ENCODE data around the gene HS3ST5. TPM values are rescaled to one million over a fixed set of nuclear protein-coding genes. Genes with fewer than 3 reads are reported as not detected.
A peak's percentile ranks its signal among the peaks of the same experiment; 100 is the strongest.

HS3ST5 gene
- total RNA-seq, 1 experiment from 2014 or later = 14.4 TPM

- H3K9me3 Mint-ChIP-seq = no peaks in the 10 kb centered on the region; a peak in 1 of 5 replicates
- H2BK120ac ChIP-seq (ENCODE audit: low read depth, low read length, poor library complexity, severe bottlenecking) = no peak overlapping the region
- H3K27ac Mint-ChIP-seq = peak overlapping the region; percentile 66 to 98 (median 76)
- DNase-seq = no peak
- H3K27me3 Mint-ChIP-seq (ENCODE audit: low read depth) = no peaks in the 10 kb centered on the region; the same call in 1 of the 2 replicates
- peak overlapping the region; percentile 96 to 100 for H3K4me3 Mint-ChIP-seq
- H3K36me3 Mint-ChIP-seq (ENCODE audit: insufficient read depth in 1 of 3, low read depth in 3 of 3) = peaks cover 0 to 23% (median 2%) of the 10 kb centered on the region in 3 experiments; a peak in 3 of 7 replicates
- H3K4me2 ChIP-seq (ENCODE audit: insufficient read depth, insufficient read length, low read length) = peak overlapping the region; percentile 88
- no peak overlapping the region for H2AK5ac ChIP-seq (ENCODE audit: insufficient read length, low read length)
- TF ChIP-seq CTCF (conservative IDR thresholded peaks at IDR 0.05) = no peak
- no peak overlapping the region for H3K9ac ChIP-seq (ENCODE audit: extremely low read depth, insufficient read length, low read length)
- no peak overlapping the region for H2BK15ac ChIP-seq (ENCODE audit: low read depth, low read length)
- H3K18ac ChIP-seq (ENCODE audit: insufficient read length, low read depth, low read length) = no peak overlapping the region
- no peaks in the 10 kb centered on the region for H3K27me3 ChIP-seq (ENCODE audit: insufficient read depth, low read length)
- no peaks in the 10 kb centered on the region for H4K20me1 ChIP-seq (ENCODE audit: control insufficient read depth, insufficient read depth, insufficient read length)
- no peak overlapping the region for H3K14ac ChIP-seq (ENCODE audit: insufficient read depth, low read length)
- no peaks in the 10 kb centered on the region for H3K9me3 ChIP-seq (ENCODE audit: control insufficient read depth, low read depth, low read length)
- WGBS (ENCODE audit: extremely low coverage, insufficient read length, low lambda C conversion rate) = no CpG with 5 or more reads among the region's 2 CpGs
- H2BK20ac ChIP-seq (ENCODE audit: low read depth, low read length, poor library complexity, severe bottlenecking) = no peak overlapping the region
- no peak overlapping the region for H2BK5ac ChIP-seq (ENCODE audit: insufficient read length, low read length)
- no peak overlapping the region for H3K56ac ChIP-seq (ENCODE audit: insufficient read length, low read depth, low read length)
- H3K79me2 ChIP-seq (ENCODE audit: insufficient read depth, low read length) = peaks cover 2% of the 10 kb centered on the region; the same call in 1 of the 2 replicates
- H2BK12ac ChIP-seq (ENCODE audit: insufficient read length, low read depth, low read length) = no peak overlapping the region
- H2AFZ ChIP-seq (ENCODE audit: low read length) = no peak overlapping the region
- peaks cover 41 to 44% of the 10 kb centered on the region in 2 experiments for H3K4me1 Mint-ChIP-seq
- peaks cover 10% of the 10 kb centered on the region for H3K4me1 ChIP-seq (ENCODE audit: insufficient read depth, low read length)
- no peak overlapping the region for H4K5ac ChIP-seq (ENCODE audit: insufficient read length, low read depth, low read length)
- H4K91ac ChIP-seq (ENCODE audit: insufficient read length, low read depth, low read length) = no peak overlapping the region
- no peaks in the 10 kb centered on the region for H3K79me1 ChIP-seq (ENCODE audit: insufficient read depth, low read depth, low read length, poor library complexity, severe bottlenecking)
- H4K8ac ChIP-seq (replicated peaks; ENCODE audit: insufficient read length, low read depth, low read length) = no peak overlapping the region
- H3T11ph ChIP-seq (ENCODE audit: low read length) = no peak overlapping the region
- no peak overlapping the region for H3K4ac ChIP-seq (ENCODE audit: low read depth, low read length)
- no peak overlapping the region for H3K23ac ChIP-seq (ENCODE audit: insufficient read length, low read depth, low read length)
- no peak overlapping the region for H3K27ac ChIP-seq (ENCODE audit: insufficient read length, low read depth, low read length)
- peaks cover 12% of the 10 kb centered on the region for H3K23me2 ChIP-seq (ENCODE audit: insufficient read length, low read depth, low read length, poor library complexity, severe bottlenecking)
These were observed 940 bp upstream of the HS3ST5 start for GRCh38 chr6:114343782-114344144.
